HCT116 (cell line): ENCODE results near the gene SLC25A21. TPM values are rescaled to one million over a fixed set of nuclear protein-coding genes. Genes with fewer than 3 reads are reported as not detected.

Experiments
- ATAC-seq: fragments of 200-7000 bp; cut with Tn5 transposase; 2 replicates; pipeline ENCODE4 v1.9.1; 2020; ENCODE audit warnings: mild to moderate bottlenecking, moderate library complexity
- BruUV-seq: library from RNA; stranded (reverse); fragments of 400-500 nt; replicated peaks from 2 replicates; lab custom pipeline; 2021; lab: Mats Ljungman, UMichigan
- CTCF ChIA-PET: fragments of 300-600 bp; sonication (Branson Sonifier 250); formaldehyde crosslinking; loops from one replicate; lab custom pipeline; 2021; ENCODE audit warnings: antibody characterized with exemption; lab: Charles Lee
- POLR2A ChIA-PET: fragments of 300-600, 350-600 bp; sonication (Branson Sonifier 250); formaldehyde crosslinking; loops from one replicate; lab custom pipeline; 2021; ENCODE audit warnings: antibody characterized with exemption; lab: Charles Lee
- RAD21 ChIA-PET, 2 experiments: fragments of 300-600 bp; sonication (Branson Sonifier 250); formaldehyde crosslinking; loops; one replicate each; lab custom pipeline; 2023; ENCODE audit warnings: low total read pairs in 2 of 2; ENCODE audit not compliant: uncharacterized antibody in 2 of 2, unreplicated experiment in 2 of 2, low non-redundant PET in 1 of 2; lab: Charles Lee
- DNase-seq: peaks from one replicate; pipeline ENCODE4 v3.0.0-alpha.2; 2010; ENCODE audit warnings: low read depth, low spot score
- H2AFZ ChIP-seq: fragments of 200-600 bp; shearing (Covaris generic), sonication (generic); 2 replicates; pipeline ENCODE4 v1.6.1; 2017; ENCODE audit warnings: low read depth, mixed run types, mixed read lengths, antibody characterized with exemption, low read length; ENCODE audit not compliant: poor library complexity, severe bottlenecking
- H3K27ac ChIP-seq: 2 replicates; pipeline ENCODE4 v1.5.1; 2012; ENCODE audit warnings: low read depth, low read length
- H3K27me3 ChIP-seq: fragments of 200-600 bp; sonication (generic); 2 replicates; pipeline ENCODE4 v1.6.1; 2016; ENCODE audit warnings: mixed run types, low read length, mixed read lengths; ENCODE audit not compliant: insufficient read depth
- H3K36me3 ChIP-seq, 2 experiments: fragments of 200-500 bp in 1 of 2; fragments of 200-600 bp in 1 of 2; sonication (Bioruptor generic) in 1 of 2; sonication (generic) in 1 of 2; 2 replicates each; pipeline versions ENCODE4 v1.5.1 to v1.6.1; 2014 to 2016; ENCODE audit warnings: low read length in 2 of 2, inconsistent platforms in 1 of 2, mixed read lengths in 1 of 2, mixed run types in 1 of 2; ENCODE audit not compliant: insufficient read depth in 2 of 2, control insufficient read depth in 1 of 2
- H3K4me1 ChIP-seq, 2 experiments: fragments of 200-600 bp in 1 of 2; sonication (generic) in 1 of 2; 2 replicates each; pipeline versions ENCODE4 v1.5.1 to v1.6.1; 2012 to 2017; ENCODE audit warnings: low read length in 2 of 2, inconsistent platforms in 1 of 2, mild to moderate bottlenecking in 1 of 2, mixed read lengths in 1 of 2, mixed run types in 1 of 2, moderate library complexity in 1 of 2; ENCODE audit not compliant: insufficient read depth in 2 of 2, control insufficient read depth in 1 of 2
- H3K4me2 ChIP-seq: fragments of 200-600 bp; sonication (generic); 2 replicates; pipeline ENCODE4 v1.6.1; 2017; ENCODE audit warnings: mixed run types, low read length, mixed read lengths
- H3K4me3 ChIP-seq, 2 experiments: fragments of 200-600 bp in 1 of 2; sonication (generic) in 1 of 2; replicated peaks in 1 of 2; 2 replicates each; pipeline ENCODE4 v1.5.1; 2011 to 2016; ENCODE audit warnings: low read length in 2 of 2, control low read depth in 1 of 2, low read depth in 1 of 2, mild to moderate bottlenecking in 1 of 2, mixed read lengths in 1 of 2, mixed run types in 1 of 2
- H3K79me2 ChIP-seq: fragments of 200-600 bp; sonication (generic); 2 replicates; pipeline ENCODE4 v1.6.1; 2017; ENCODE audit warnings: mild to moderate bottlenecking, mixed run types, low read length, moderate library complexity, mixed read lengths; ENCODE audit not compliant: insufficient read depth
- H3K9ac ChIP-seq: fragments of 200-600 bp; sonication (generic); 2 replicates; pipeline ENCODE4 v1.6.1; 2016; ENCODE audit warnings: low read length, mixed read lengths
- H3K9me2 ChIP-seq: fragments of 200-600 bp; sonication (generic), shearing (Covaris generic); 2 replicates; pipeline ENCODE4 v1.6.1; 2017; ENCODE audit warnings: mixed run types, mild to moderate bottlenecking, moderate library complexity; ENCODE audit not compliant: insufficient read depth
- H3K9me3 ChIP-seq, 2 experiments: fragments of 200-500 bp in 1 of 2; fragments of 200-600 bp in 1 of 2; sonication (Bioruptor generic) in 1 of 2; sonication (generic) in 1 of 2; 2 replicates each; pipeline ENCODE4 v1.6.1; 2014 to 2017; ENCODE audit warnings: low read length in 2 of 2, mixed read lengths in 2 of 2, inconsistent platforms in 1 of 2, low read depth in 1 of 2, mild to moderate bottlenecking in 1 of 2, mixed run types in 1 of 2, moderate library complexity in 1 of 2; ENCODE audit not compliant: control insufficient read depth in 1 of 2, insufficient read depth in 1 of 2
- H4K20me1 ChIP-seq: fragments of 200-600 bp; sonication (generic), shearing (Covaris generic); 2 replicates; pipeline ENCODE4 v1.6.1; 2017; ENCODE audit warnings: mixed run types, mild to moderate bottlenecking, moderate library complexity; ENCODE audit not compliant: insufficient read depth
- CBX3 ChIP-seq: IDR thresholded peaks from 2 replicates; pipeline ENCODE4 v1.6.1; 2012; ENCODE audit warnings: low read depth
- CEBPB ChIP-seq: IDR thresholded peaks from 2 replicates; pipeline ENCODE4 v1.6.1; 2012; ENCODE audit warnings: low read depth
- CTCF ChIP-seq, 3 experiments: fragments of 200-600 bp in 1 of 3; sonication (generic) in 1 of 3; IDR thresholded peaks in 2 of 3; conservative IDR thresholded peaks in 1 of 3; 2 replicates each; pipeline ENCODE4 v1.5.1; 2012 to 2017; ENCODE audit warnings: low read depth in 2 of 3, low read length in 2 of 3, antibody characterized with exemption in 1 of 3, borderline replicate concordance in 1 of 3, control low read depth in 1 of 3, mild to moderate bottlenecking in 1 of 3, mixed read lengths in 1 of 3, mixed run types in 1 of 3, moderate library complexity in 1 of 3; ENCODE audit not compliant: insufficient read depth in 1 of 3
- EZH2 ChIP-seq: fragments of 200-600 bp; sonication (generic); IDR thresholded peaks from 2 replicates; pipeline ENCODE4 v1.6.1; 2017; ENCODE audit warnings: antibody characterized with exemption, mixed run types
- FOSL1 ChIP-seq: IDR thresholded peaks from 2 replicates; pipeline ENCODE4 v1.6.1; 2012; ENCODE audit warnings: low read depth
- POLR2A ChIP-seq: IDR thresholded peaks from 2 replicates; pipeline ENCODE4 v1.7.0; 2011; ENCODE audit warnings: borderline replicate concordance; ENCODE audit not compliant: insufficient read depth, insufficient read length; ENCODE audit errors: extremely low read depth
- POLR2AphosphoS5 ChIP-seq: IDR thresholded peaks from 2 replicates; pipeline ENCODE4 v1.6.1; 2011; ENCODE audit warnings: mild to moderate bottlenecking, low read depth, low read length, moderate library complexity
- REST ChIP-seq: IDR thresholded peaks from 2 replicates; pipeline ENCODE4 v1.6.1; 2012; ENCODE audit warnings: low read depth
- YY1 ChIP-seq: IDR thresholded peaks from 2 replicates; pipeline ENCODE4 v1.6.1; 2011; ENCODE audit warnings: low read length, low read depth, moderate library complexity, mild to moderate bottlenecking; ENCODE audit not compliant: insufficient replicate concordance; ENCODE audit errors: extremely low read depth
- ZBTB33 ChIP-seq: IDR thresholded peaks from 2 replicates; pipeline ENCODE4 v1.6.1; 2011; ENCODE audit warnings: mild to moderate bottlenecking, low read length, moderate library complexity; ENCODE audit not compliant: insufficient replicate concordance; ENCODE audit errors: extremely low read depth
- ZFX ChIP-seq: fragments of 450-650 bp; IDR thresholded peaks from 2 replicates; pipeline ENCODE4 v1.6.1; 2017
- intact Hi-C: fragments of 100-400 bp; cut with micrococcal nuclease; formaldehyde crosslinking; loops from 2 replicates; pipeline ENCODE4 v1.10.0; 2022
- total RNA-seq: library from RNA; stranded (reverse); gene quantifications from one replicate; pipeline ENCODE4 v1.2.1, GENCODE V29; 2021; ENCODE audit not compliant: unreplicated experiment

Gene SLC25A21
- total RNA-seq, 1 experiment from 2014 or later = 3.5 TPM

GRCh38 chr14:36684946-36685345, 487.5 kb downstream of the SLC25A21 start:
- DNase-seq = no peak
- Histone ChIP-seq H3K27me3 (no peaks in the 10 kb centered on the region), H3K79me2 (no peaks in the 10 kb centered on the region), H3K36me3 (no peaks in the 10 kb centered on the region), H3K9me2 (no peaks in the 10 kb centered on the region), H3K4me2 (no peak overlapping the region), H3K4me3 (no peak overlapping the region), H3K9me3 (no peaks in the 10 kb centered on the region), H2AFZ (no peak overlapping the region), H4K20me1 (no peaks in the 10 kb centered on the region), H3K4me1 (no peaks in the 10 kb centered on the region), H3K9ac (no peak overlapping the region), H3K27ac (no peak overlapping the region)
- TF ChIP-seq FOSL1 = no peak
- TF ChIP-seq ZFX = no peak
- TF ChIP-seq POLR2AphosphoS5 = no peak
- TF ChIP-seq CBX3 = no peak
- TF ChIP-seq CEBPB = no peak
- TF ChIP-seq POLR2A = no peak
- no peak for TF ChIP-seq ZBTB33
- TF ChIP-seq EZH2 = no peak
- TF ChIP-seq YY1 = no peak
- no peak for TF ChIP-seq REST
- no peak for TF ChIP-seq CTCF (IDR thresholded peaks at IDR 0.05 in 2 of 3, conservative IDR thresholded peaks at IDR 0.05 in 1 of 3; ENCODE audit: borderline replicate concordance in 1 of 3, insufficient read depth in 1 of 3, low read depth in 2 of 3, low read length in 2 of 3)
- CTCF ChIA-PET = no interaction called here
- intact Hi-C loops = no loop called here
- RAD21 ChIA-PET = no interaction called here
- ATAC-seq = no peak
- POLR2A ChIA-PET = no interaction called here
- no TSS peak for BruUV-seq
